ENCODE results near the gene EAF1.
"Not testable (repeated sequence)": the region's sequence is repeated elsewhere in the genome, so short reads cannot be mapped to it uniquely, and the experiment has no call there.

EAF1 gene

GRCh38 chr3:15453501-15453900, 26.1 kb downstream of the EAF1 start:
- DNase-seq, result no peak

- no peak for DNase-seq
These were observed 26.7 kb downstream of the EAF1 start for GRCh38 chr3:15453991-15454625.

- no peak for DNase-seq
These were observed 27.6 kb downstream of the EAF1 start for GRCh38 chr3:15454965-15455364.

GRCh38 chr3:15455756-15456155, 28.4 kb downstream of the EAF1 start:
- DNase-seq, result no peak

- DNase-seq, result no peak
These were observed 28.9 kb downstream of the EAF1 start for GRCh38 chr3:15456321-15456720.

- not testable (repeated sequence) for DNase-seq
These were observed 29.5 kb downstream of the EAF1 start for GRCh38 chr3:15456915-15457314.

- DNase-seq, result no peak
These were observed 30.9 kb downstream of the EAF1 start for GRCh38 chr3:15458212-15458780.

- no peak for DNase-seq
These were observed 33.6 kb downstream of the EAF1 start for GRCh38 chr3:15460891-15461531.

GRCh38 chr3:15462451-15462850, 35.1 kb downstream of the EAF1 start:
- DNase-seq, result no peak

GRCh38 chr3:15465876-15466585, 38.6 kb downstream of the EAF1 start:
- no peak for DNase-seq

GRCh38 chr3:15467227-15468181, 40.1 kb downstream of the EAF1 start:
- DNase-seq, result no peak

GRCh38 chr3:15470261-15470660, 42.9 kb downstream of the EAF1 start:
- DNase-seq, result no peak

GRCh38 chr3:15470849-15471248, 43.5 kb downstream of the EAF1 start:
- DNase-seq, result no peak

GRCh38 chr3:15471861-15472260, 44.5 kb downstream of the EAF1 start:
- no peak for DNase-seq

- DNase-seq, result no peak
These were observed 47.8 kb downstream of the EAF1 start for GRCh38 chr3:15475161-15475560.

- no peak for DNase-seq
These were observed 49.0 kb downstream of the EAF1 start for GRCh38 chr3:15476378-15476777.

- DNase-seq, result no peak
These were observed 50.7 kb downstream of the EAF1 start for GRCh38 chr3:15477951-15478639.

- no peak for DNase-seq
These were observed 51.2 kb downstream of the EAF1 start for GRCh38 chr3:15478640-15478979.

- no peak for DNase-seq
These were observed 52.2 kb downstream of the EAF1 start for GRCh38 chr3:15479400-15480224.

- DNase-seq, result not testable (repeated sequence)
These were observed 57.2 kb downstream of the EAF1 start for GRCh38 chr3:15484551-15484950.

- no peak for DNase-seq
These were observed 58.6 kb downstream of the EAF1 start for GRCh38 chr3:15486020-15486419.
